UCSD-AML1 (cell line): Measurements from ENCODE around the gene GOLGB1.
"Not testable (repeated sequence)": the region's sequence is repeated elsewhere in the genome, so short reads cannot be mapped to it uniquely, and the experiment has no call there.

Experiments
- DNase-seq: peaks from one replicate; lab custom pipeline; 2025; ENCODE audit not compliant: unreplicated experiment; lab: John Stamatoyannopoulos, UW

The GOLGB1 gene

GRCh38 chr3:121743106-121743505, 6.4 kb downstream of the GOLGB1 start:
- not testable (repeated sequence) for DNase-seq

GRCh38 chr3:121740896-121741295, 8.6 kb downstream of the GOLGB1 start:
- no peak for DNase-seq

- DNase-seq, result no peak
Observed at GRCh38 chr3:121739902-121740301, 9.6 kb downstream of the GOLGB1 start.

GRCh38 chr3:121737644-121738043, 11.9 kb downstream of the GOLGB1 start:
- DNase-seq, result no peak

GRCh38 chr3:121736112-121736511, 13.4 kb downstream of the GOLGB1 start:
- DNase-seq, result no peak

- no peak for DNase-seq
Observed at GRCh38 chr3:121735047-121735696, 14.4 kb downstream of the GOLGB1 start.

GRCh38 chr3:121730940-121731687, 18.4 kb downstream of the GOLGB1 start:
- DNase-seq, result no peak

- no peak for DNase-seq
Observed at GRCh38 chr3:121724130-121724529, 25.4 kb downstream of the GOLGB1 start.

- DNase-seq, result no peak
Observed at GRCh38 chr3:121723485-121723884, 26.1 kb downstream of the GOLGB1 start.

GRCh38 chr3:121722411-121722810, 27.1 kb downstream of the GOLGB1 start:
- no peak for DNase-seq

GRCh38 chr3:121720163-121720562, 29.4 kb downstream of the GOLGB1 start:
- no peak for DNase-seq

- DNase-seq, result no peak
Observed at GRCh38 chr3:121719423-121719822, 30.1 kb downstream of the GOLGB1 start.

- DNase-seq, result no peak
Observed at GRCh38 chr3:121718205-121718846, 31.2 kb downstream of the GOLGB1 start.

GRCh38 chr3:121710347-121710746, 39.2 kb downstream of the GOLGB1 start:
- no peak for DNase-seq

- no peak for DNase-seq
Observed at GRCh38 chr3:121707531-121708273, 41.8 kb downstream of the GOLGB1 start.

- DNase-seq, result no peak
Observed at GRCh38 chr3:121705541-121705940, 44.0 kb downstream of the GOLGB1 start.

GRCh38 chr3:121703973-121704372, 45.6 kb downstream of the GOLGB1 start:
- no peak for DNase-seq

- no peak for DNase-seq
Observed at GRCh38 chr3:121698901-121699300, 50.6 kb downstream of the GOLGB1 start.

GRCh38 chr3:121698476-121698875, 51.1 kb downstream of the GOLGB1 start:
- DNase-seq, result no peak

- DNase-seq, result no peak
Observed at GRCh38 chr3:121696186-121696585, 53.4 kb downstream of the GOLGB1 start.

- DNase-seq, result no peak
Observed at GRCh38 chr3:121692010-121692699, 57.4 kb downstream of the GOLGB1 start.
